Measurements from ENCODE around the gene SRRD.

The SRRD gene

DNA sequence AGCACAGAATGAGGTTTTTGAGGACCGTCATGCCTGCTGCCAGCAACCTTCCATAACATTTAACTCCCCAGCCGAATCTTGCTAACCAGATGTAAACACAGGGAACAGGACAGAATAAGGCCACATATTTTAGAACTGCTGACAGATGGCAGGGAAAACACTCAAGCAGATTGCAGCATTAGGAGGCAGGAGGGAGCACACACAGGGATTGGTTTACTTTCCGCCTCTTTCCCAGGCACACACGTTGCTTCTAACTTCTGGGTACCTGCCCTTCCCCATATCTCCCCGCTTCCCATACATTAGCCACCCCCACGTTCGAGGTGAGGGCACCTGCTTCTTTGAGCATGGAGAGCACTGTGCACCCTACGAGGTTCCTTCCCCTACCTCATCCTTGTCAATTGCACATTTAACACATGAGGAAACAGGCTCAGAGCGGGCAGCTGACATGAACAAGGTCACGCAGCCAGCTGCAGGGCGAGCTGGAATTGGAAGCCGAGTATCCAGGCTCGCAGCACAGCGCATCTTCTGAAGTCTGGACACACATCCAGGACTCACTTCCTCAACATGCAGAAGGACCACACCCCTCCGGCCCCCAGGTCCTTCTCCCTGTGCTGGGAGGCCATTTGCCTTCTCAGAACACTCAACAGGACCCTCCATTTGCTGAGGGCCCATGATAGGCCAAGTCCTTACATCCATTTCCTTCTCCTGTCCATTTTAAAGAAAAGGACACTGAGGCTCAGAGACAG, 35.9 kb upstream of the SRRD start:
- H3K36me3 Mint-ChIP-seq (ENCODE audit: low read depth): peaks cover 10% of the 10 kb centered on the region
- no peaks in the 10 kb centered on the region for H3K9me3 Mint-ChIP-seq
- DNase-seq (no peak), ATAC-seq (no peak)
- H3K27ac Mint-ChIP-seq: no peak overlapping the region
- H3K4me1 Mint-ChIP-seq: no peaks in the 10 kb centered on the region
- H3K27me3 Mint-ChIP-seq: no peaks in the 10 kb centered on the region
- H3K4me3 Mint-ChIP-seq: no peak overlapping the region

DNA sequence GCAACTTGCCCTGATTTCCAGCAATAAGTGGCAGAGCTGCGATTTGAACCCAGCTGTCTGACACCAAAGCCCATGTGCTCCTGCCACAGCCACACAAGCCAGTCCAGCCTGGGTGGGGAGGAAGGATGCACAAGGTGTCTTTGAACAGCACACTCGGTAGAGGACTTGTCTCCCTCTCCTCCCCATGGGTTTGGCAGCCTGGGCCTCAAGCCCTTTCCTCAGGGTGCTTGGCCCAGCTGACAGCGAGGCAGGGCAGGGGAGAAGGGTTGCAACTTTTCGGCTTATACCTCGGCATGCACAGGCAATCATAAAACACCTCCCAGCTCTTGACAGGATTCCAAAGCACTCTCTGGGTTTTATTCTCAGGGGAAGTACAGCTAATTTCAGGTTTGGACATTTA, 35.3 kb upstream of the SRRD start:
- Mint-ChIP-seq H3K27ac (no peak overlapping the region), H3K4me3 (no peak overlapping the region), H3K9me3 (no peaks in the 10 kb centered on the region), H3K27me3 (no peaks in the 10 kb centered on the region), H3K4me1 (no peaks in the 10 kb centered on the region), H3K36me3 (ENCODE audit: low read depth) (peaks cover 10% of the 10 kb centered on the region)
- ATAC-seq: no peak
- no peak for DNase-seq

DNA sequence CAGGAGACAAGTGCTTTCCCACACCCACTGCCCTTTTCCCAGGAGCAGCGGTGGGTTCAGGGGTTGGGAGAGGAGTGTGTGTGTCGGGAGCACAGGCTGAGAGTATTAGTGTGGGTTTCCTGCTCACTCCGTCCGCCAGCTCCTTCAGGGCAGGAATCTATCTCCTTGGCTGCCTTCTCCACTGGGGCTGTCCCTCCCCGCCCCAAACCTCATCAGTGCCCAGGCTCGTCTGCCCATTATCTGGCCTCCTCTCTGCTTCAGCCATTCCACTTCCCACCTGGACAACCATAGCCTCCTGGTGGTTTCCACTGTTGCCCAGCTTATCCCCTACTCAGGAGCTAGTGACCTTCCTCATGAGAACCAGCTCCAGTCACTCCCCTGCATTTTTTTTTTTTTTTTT, 34.7 kb upstream of the SRRD start:
- Mint-ChIP-seq H3K27me3 (no peaks in the 10 kb centered on the region), H3K4me1 (no peaks in the 10 kb centered on the region), H3K27ac (no peak overlapping the region), H3K9me3 (no peaks in the 10 kb centered on the region), H3K36me3 (ENCODE audit: low read depth) (peaks cover 10% of the 10 kb centered on the region), H3K4me3 (no peak overlapping the region)
- ATAC-seq (no peak), DNase-seq (no peak)

- H3K27me3 Mint-ChIP-seq: no peaks in the 10 kb centered on the region
- peaks cover 15% of the 10 kb centered on the region for H3K36me3 Mint-ChIP-seq (ENCODE audit: low read depth)
- ATAC-seq: no peak
- H3K4me1 Mint-ChIP-seq: no peaks in the 10 kb centered on the region
- DNase-seq: no peak
- no peaks in the 10 kb centered on the region for H3K9me3 Mint-ChIP-seq
- H3K4me3 Mint-ChIP-seq: no peak overlapping the region
- H3K27ac Mint-ChIP-seq: no peak overlapping the region
Observed at GRCh38 chr22:26450453-26451185, 33.1 kb upstream of the SRRD start.

DNA sequence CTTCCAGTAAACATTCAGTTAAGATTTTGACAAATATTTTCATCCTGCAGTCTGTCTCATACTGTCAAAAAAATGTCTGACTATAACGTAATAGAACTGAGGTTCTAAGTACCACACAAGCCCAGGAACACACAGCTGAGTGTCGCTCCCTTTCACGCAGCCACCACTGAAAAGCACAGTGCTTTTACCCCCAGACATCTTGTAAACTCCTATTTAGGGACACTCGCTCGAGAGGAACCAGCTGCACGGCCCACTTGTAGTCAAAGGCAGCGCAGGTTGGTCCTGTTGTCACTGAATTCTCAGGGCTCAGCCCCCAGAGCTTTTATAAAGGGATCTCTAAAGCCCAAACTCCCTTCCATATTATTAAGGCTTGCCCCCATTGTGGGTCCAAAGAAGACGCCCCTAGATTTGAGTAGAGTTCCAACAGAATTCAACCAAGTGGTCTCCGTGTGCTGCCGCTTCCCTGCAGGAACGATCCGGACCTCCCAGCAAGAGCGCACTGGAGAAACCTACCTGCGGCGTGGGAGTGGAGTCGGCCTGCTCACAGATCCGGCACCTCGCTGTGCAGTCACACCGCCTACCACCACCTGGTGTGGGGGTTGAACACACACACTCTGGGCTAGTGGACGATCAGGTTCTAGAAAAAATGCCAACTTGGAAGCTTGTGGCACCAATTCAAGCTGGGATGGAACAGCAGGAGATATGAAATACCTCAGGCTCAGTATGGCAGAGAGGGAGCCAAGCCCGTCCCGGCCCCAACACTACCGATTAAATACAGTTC, 31.3 kb upstream of the SRRD start:
- H3K27ac Mint-ChIP-seq: no peak overlapping the region

GRCh38 chr22:26453216-26453615, 30.5 kb upstream of the SRRD start:
- Mint-ChIP-seq H3K9me3 (no peaks in the 10 kb centered on the region), H3K27ac (no peak overlapping the region), H3K4me1 (no peaks in the 10 kb centered on the region), H3K27me3 (no peaks in the 10 kb centered on the region), H3K4me3 (no peak overlapping the region), H3K36me3 (ENCODE audit: low read depth) (peaks cover 25% of the 10 kb centered on the region)
- no peak for ATAC-seq
- DNase-seq: no peak

More for the DNA sequence above, 31.3 kb upstream of the SRRD start:
- ATAC-seq (no peak), DNase-seq (no peak)
- H3K27me3 Mint-ChIP-seq: no peaks in the 10 kb centered on the region
- H3K36me3 Mint-ChIP-seq (ENCODE audit: low read depth): peaks cover 21% of the 10 kb centered on the region
- no peaks in the 10 kb centered on the region for H3K4me1 Mint-ChIP-seq
- H3K9me3 Mint-ChIP-seq: no peaks in the 10 kb centered on the region
- no peak overlapping the region for H3K4me3 Mint-ChIP-seq

DNA sequence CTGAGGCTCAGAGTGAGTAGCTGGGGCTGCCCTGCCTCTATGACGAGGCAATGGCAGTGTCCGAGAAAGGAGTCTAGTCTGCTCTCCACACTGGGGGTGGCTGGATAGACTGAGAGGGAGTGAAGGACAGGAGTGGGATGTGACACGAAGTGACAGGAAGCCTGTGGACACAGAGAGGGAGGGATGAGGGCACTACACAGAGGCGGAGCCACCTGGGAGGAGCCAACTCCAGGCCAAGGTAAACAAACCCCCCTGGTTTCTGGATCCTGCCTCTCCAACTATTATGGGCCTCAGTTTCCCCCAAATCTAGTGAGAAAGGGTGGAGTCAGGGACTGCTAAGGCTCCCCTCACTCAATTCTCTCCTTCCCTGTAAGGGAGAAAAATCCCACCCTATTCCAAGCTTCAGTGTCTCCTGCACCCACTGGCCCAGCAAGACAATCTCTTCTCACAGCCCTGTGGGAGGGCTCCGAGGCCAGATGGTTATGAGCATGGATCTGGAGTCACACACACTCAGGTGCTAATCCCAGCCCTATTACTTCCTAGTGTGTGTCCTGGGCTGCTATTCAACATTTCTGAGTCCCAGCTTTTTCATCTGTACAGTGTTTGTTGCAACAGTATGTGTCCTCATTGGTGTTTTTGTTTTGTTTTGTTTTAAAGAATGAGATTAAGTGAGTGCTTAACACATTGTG, 29.7 kb upstream of the SRRD start:
- H3K27ac Mint-ChIP-seq: no peak overlapping the region
- no peaks in the 10 kb centered on the region for H3K9me3 Mint-ChIP-seq
- peaks cover 25% of the 10 kb centered on the region for H3K36me3 Mint-ChIP-seq (ENCODE audit: low read depth)
- H3K4me3 Mint-ChIP-seq: no peak overlapping the region
- H3K27me3 Mint-ChIP-seq: no peaks in the 10 kb centered on the region
- ATAC-seq (no peak), DNase-seq (no peak)
- no peaks in the 10 kb centered on the region for H3K4me1 Mint-ChIP-seq

- ATAC-seq: no peak
- no peak for DNase-seq
- H3K36me3 Mint-ChIP-seq (ENCODE audit: low read depth): peaks cover 21% of the 10 kb centered on the region
- no peaks in the 10 kb centered on the region for H3K9me3 Mint-ChIP-seq
- H3K27me3 Mint-ChIP-seq: no peaks in the 10 kb centered on the region
- peaks cover 2% of the 10 kb centered on the region for H3K4me1 Mint-ChIP-seq
- H3K27ac Mint-ChIP-seq: no peak overlapping the region
- no peak overlapping the region for H3K4me3 Mint-ChIP-seq
Observed at GRCh38 chr22:26457661-26458272, 25.9 kb upstream of the SRRD start.

GRCh38 chr22:26460202-26460601, 23.5 kb upstream of the SRRD start:
- no peak overlapping the region for H3K27ac Mint-ChIP-seq
- H3K27me3 Mint-ChIP-seq: no peaks in the 10 kb centered on the region
- no peaks in the 10 kb centered on the region for H3K9me3 Mint-ChIP-seq
- DNase-seq: no peak
- H3K36me3 Mint-ChIP-seq (ENCODE audit: low read depth): peaks cover 21% of the 10 kb centered on the region
- no peak for ATAC-seq
- peaks cover 2% of the 10 kb centered on the region for H3K4me1 Mint-ChIP-seq
- H3K4me3 Mint-ChIP-seq: no peak overlapping the region

DNA sequence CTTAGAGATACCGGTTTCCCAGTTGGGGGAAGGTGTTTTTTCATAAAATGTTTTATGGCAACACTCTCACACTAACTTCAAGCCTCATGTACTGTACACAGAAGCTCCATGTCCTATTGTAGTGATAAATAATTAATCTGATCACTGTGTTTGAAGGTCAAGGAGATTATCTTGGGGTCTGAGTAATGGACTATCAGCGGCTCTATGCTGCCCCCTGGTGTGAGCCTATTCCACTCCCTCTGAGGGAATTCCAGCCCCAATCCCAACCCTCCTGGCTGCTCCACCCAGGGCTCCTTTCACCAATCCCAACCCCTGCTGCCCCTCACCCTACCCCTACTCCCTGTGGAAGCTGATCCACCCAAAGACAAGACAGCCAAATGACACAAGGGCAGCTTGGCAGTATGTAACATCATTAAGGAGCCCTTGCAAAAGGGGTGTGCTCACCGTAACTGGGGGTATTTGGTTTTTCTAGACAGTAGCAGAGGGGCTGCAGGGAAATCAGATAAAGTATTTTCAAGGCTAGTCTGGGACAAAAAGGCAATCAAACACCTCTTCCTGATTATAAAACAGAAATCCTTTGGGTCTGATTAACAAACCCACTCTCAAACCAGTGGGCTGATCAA, 22.4 kb upstream of the SRRD start:
- Mint-ChIP-seq H3K4me3 (no peak overlapping the region), H3K36me3 (ENCODE audit: low read depth) (peaks cover 19% of the 10 kb centered on the region), H3K27ac (no peak overlapping the region), H3K9me3 (no peaks in the 10 kb centered on the region), H3K27me3 (no peaks in the 10 kb centered on the region), H3K4me1 (peaks cover 2% of the 10 kb centered on the region)
- DNase-seq: peak; percentile 64
- no peak for ATAC-seq

DNA sequence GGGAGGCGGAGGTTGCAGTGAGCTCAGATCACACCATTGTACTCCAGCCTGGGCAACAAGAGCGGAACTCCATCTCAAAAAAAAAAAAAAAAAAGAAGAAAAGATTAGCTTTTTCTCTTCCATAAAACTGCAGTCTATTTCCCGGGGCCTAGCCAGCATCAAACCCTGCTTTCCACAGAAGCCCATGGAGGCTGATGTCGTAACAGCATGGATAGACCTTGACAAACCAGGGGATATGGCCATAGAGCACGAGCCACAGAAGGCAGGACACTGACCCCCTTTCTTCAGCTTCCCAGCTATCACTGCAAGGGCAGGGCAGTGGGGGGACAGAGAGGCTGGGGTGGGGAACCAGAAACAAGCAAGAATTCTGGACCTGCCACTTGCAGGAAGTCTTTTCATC, 21.6 kb upstream of the SRRD start:
- H3K27me3 Mint-ChIP-seq: no peaks in the 10 kb centered on the region
- H3K9me3 Mint-ChIP-seq: no peaks in the 10 kb centered on the region
- H3K4me3 Mint-ChIP-seq: no peak overlapping the region
- H3K4me1 Mint-ChIP-seq: peaks cover 2% of the 10 kb centered on the region
- no peak overlapping the region for H3K27ac Mint-ChIP-seq
- ATAC-seq: no peak
- no peak for DNase-seq
- peaks cover 26% of the 10 kb centered on the region for H3K36me3 Mint-ChIP-seq (ENCODE audit: low read depth)

DNA sequence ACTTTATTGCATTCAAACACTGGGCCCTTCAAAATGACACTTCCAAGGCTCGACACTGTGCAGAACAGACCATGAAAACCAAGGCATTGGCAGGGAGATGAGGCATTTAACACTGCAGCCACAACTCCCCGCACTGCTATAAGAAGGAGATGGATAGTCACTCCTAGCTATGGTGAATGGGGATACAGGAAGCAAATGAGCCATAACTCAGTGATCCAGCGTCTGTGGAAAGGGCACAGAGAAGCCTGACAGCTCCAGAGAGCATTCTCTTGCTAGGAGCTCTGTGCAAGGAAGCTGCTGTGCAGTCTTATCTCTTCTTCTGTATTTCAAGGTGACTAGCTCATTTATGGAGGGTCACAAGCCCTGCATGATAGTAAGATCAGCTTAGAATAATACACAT, 21.0 kb upstream of the SRRD start:
- no peak overlapping the region for H3K4me3 Mint-ChIP-seq
- H3K36me3 Mint-ChIP-seq (ENCODE audit: low read depth): peaks cover 26% of the 10 kb centered on the region

DNA sequence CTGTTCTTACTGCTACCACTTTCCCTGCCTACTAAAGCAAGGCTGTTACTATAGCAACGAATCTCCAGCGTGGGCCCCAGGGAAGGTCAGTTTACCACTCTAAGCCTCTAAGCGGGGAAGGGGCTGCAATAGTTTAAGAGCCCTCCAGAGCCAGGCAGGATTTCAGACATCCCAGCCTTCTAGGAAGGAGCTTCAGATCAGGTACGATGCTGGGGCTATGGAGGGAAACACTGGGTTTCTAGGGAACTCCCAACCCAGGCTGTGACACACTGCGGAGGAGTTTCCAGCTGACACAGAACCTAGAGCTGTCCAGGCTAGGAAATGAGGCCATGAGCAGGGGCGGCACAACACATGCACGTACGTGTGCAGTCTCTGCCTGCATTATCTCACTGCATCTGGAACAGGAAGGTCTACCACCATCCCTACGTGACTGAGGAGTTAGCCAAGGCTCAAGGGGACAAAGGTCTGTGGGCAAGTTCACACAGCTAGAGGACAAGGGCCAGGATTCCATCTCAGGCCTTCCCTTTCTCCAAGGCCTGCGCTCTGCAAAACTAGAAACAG, 20.5 kb upstream of the SRRD start:
- peaks cover 27% of the 10 kb centered on the region for H3K36me3 Mint-ChIP-seq (ENCODE audit: low read depth)
- H3K4me1 Mint-ChIP-seq: peaks cover 2% of the 10 kb centered on the region
- no peak overlapping the region for H3K27ac Mint-ChIP-seq
- H3K27me3 Mint-ChIP-seq: no peaks in the 10 kb centered on the region
- H3K9me3 Mint-ChIP-seq: no peaks in the 10 kb centered on the region
- no peak overlapping the region for H3K4me3 Mint-ChIP-seq
- ATAC-seq (no peak), DNase-seq (no peak)

More for the DNA sequence above, 21.0 kb upstream of the SRRD start:
- DNase-seq: no peak
- Mint-ChIP-seq H3K27ac (no peak overlapping the region), H3K27me3 (no peaks in the 10 kb centered on the region), H3K9me3 (no peaks in the 10 kb centered on the region), H3K4me1 (peaks cover 2% of the 10 kb centered on the region)
- ATAC-seq: no peak
